HT1080 (cell line): ENCODE results near the gene CDKN2AIP. TPM values are rescaled to one million over a fixed set of nuclear protein-coding genes. Genes with fewer than 3 reads are reported as not detected.
"Not testable (repeated sequence)": the region's sequence is repeated elsewhere in the genome, so short reads cannot be mapped to it uniquely, and the experiment has no call there.

ENCODE experiments used
- DNase-seq: peaks from one replicate; pipeline ENCODE4 v3.0.0-alpha.2; 2015; ENCODE audit warnings: low read depth
- total RNA-seq: library from RNA; depleted of rRNA; stranded (reverse); fragments of >200 nt; shearing (Covaris generic); gene quantifications from 2 replicates; pipeline ENCODE4 v1.2.3, GENCODE V29; 2014

The CDKN2AIP gene
- total RNA-seq, 1 experiment from 2014 or later: 18.9 TPM

GRCh38 chr4:183413234-183414200 lies 30.9 kb upstream of the CDKN2AIP start:
- no peak for DNase-seq

GRCh38 chr4:183416879-183417755 lies 27.3 kb upstream of the CDKN2AIP start:
- no peak for DNase-seq

GRCh38 chr4:183422962-183423631 lies 21.3 kb upstream of the CDKN2AIP start:
- DNase-seq: peak; percentile 84

GRCh38 chr4:183424109-183424744 lies 20.2 kb upstream of the CDKN2AIP start:
- DNase-seq: peak; percentile 21

GRCh38 chr4:183426507-183426906 lies 17.9 kb upstream of the CDKN2AIP start:
- DNase-seq: no peak

GRCh38 chr4:183429489-183429888 lies 14.9 kb upstream of the CDKN2AIP start:
- DNase-seq: no peak

GRCh38 chr4:183430317-183430993 lies 14.0 kb upstream of the CDKN2AIP start:
- DNase-seq: no peak

- DNase-seq: no peak
Observed at GRCh38 chr4:183430994-183431347, 13.5 kb upstream of the CDKN2AIP start.

- no peak for DNase-seq
Observed at GRCh38 chr4:183431614-183432013, 12.8 kb upstream of the CDKN2AIP start.

GRCh38 chr4:183433183-183433582 lies 11.3 kb upstream of the CDKN2AIP start:
- DNase-seq: not testable (repeated sequence)

GRCh38 chr4:183434264-183434663 lies 10.2 kb upstream of the CDKN2AIP start:
- DNase-seq: no peak

- no peak for DNase-seq
Observed at GRCh38 chr4:183434666-183435190, 9.7 kb upstream of the CDKN2AIP start.

GRCh38 chr4:183435803-183436202 lies 8.6 kb upstream of the CDKN2AIP start:
- DNase-seq: no peak

GRCh38 chr4:183436417-183436816 lies 8.0 kb upstream of the CDKN2AIP start:
- no peak for DNase-seq

- no peak for DNase-seq
Observed at GRCh38 chr4:183437452-183437851, 7.0 kb upstream of the CDKN2AIP start.

- DNase-seq: peak; percentile 98
Observed at GRCh38 chr4:183438458-183439113, 5.8 kb upstream of the CDKN2AIP start.

GRCh38 chr4:183441276-183441675 lies 3.2 kb upstream of the CDKN2AIP start:
- DNase-seq: no peak

- DNase-seq: no peak
Observed at GRCh38 chr4:183443655-183444213, 702 bp upstream of the CDKN2AIP start.

- DNase-seq: peak; percentile 26
Observed at GRCh38 chr4:183445097-183445428, 627 bp downstream of the CDKN2AIP start.
